GM12801 (cell line): ENCODE data around the gene TATDN2.

Experiments
- TF ChIP-seq, protein P1 (sequence below): IDR thresholded peaks from one replicate; pipeline ENCODE4 v1.5.1; 2011; ENCODE audit warnings: control low read depth; ENCODE audit not compliant: insufficient read length; ENCODE audit errors: extremely low read depth

The TATDN2 gene

DNA sequence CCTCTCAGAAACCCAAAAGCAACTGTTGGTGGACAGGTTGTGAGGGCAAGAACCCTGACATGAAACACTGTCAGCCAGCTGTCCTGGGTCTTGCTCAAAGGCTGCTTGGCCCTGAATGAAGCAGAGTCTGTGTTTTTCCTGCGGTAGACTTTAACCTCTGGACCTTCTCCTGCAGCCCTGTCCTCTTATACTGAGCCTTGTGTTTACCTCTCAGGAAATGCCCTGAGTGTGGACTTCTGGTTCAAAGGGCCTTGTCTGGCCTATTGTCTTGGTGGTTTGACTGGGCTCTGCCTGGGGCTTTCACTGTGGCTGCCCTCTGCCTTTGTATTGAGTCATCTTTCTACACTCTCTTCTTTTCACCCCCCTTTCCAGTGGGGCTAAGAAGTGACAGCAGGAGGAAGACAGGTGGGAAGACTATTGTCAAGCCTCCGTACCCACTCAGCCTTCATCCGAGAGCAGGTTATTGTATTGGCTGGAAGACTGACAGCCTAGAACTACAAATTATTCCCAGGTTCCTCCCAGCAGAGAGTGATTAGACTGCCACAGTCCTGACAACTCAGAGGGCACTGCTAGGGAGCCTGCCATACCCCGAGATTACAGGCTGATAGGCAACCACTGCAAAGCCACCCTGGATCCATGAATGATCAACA is 69.2 kb downstream of the TATDN2 start:
- TF ChIP-seq, protein P1, sequence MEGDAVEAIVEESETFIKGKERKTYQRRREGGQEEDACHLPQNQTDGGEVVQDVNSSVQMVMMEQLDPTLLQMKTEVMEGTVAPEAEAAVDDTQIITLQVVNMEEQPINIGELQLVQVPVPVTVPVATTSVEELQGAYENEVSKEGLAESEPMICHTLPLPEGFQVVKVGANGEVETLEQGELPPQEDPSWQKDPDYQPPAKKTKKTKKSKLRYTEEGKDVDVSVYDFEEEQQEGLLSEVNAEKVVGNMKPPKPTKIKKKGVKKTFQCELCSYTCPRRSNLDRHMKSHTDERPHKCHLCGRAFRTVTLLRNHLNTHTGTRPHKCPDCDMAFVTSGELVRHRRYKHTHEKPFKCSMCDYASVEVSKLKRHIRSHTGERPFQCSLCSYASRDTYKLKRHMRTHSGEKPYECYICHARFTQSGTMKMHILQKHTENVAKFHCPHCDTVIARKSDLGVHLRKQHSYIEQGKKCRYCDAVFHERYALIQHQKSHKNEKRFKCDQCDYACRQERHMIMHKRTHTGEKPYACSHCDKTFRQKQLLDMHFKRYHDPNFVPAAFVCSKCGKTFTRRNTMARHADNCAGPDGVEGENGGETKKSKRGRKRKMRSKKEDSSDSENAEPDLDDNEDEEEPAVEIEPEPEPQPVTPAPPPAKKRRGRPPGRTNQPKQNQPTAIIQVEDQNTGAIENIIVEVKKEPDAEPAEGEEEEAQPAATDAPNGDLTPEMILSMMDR: no peak

DNA sequence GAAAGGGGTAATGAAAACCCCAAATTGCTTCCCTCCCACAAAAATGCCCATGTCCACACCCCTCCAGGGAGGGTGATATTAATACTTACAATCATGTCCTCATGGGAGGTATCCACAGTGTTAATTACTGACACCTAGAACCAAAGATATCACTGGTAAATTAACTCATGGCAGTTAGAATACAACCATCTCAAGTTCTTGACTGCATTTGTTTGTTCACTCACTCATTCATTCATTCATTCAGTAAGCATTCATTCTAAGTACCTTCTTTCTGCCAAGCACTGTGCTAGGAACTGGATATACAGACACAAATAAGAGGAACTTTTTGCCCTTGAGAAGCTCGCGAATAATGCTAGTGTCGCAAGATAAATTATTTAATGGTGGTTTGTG is 69.7 kb downstream of the TATDN2 start:
- TF ChIP-seq, protein P1: no peak

DNA sequence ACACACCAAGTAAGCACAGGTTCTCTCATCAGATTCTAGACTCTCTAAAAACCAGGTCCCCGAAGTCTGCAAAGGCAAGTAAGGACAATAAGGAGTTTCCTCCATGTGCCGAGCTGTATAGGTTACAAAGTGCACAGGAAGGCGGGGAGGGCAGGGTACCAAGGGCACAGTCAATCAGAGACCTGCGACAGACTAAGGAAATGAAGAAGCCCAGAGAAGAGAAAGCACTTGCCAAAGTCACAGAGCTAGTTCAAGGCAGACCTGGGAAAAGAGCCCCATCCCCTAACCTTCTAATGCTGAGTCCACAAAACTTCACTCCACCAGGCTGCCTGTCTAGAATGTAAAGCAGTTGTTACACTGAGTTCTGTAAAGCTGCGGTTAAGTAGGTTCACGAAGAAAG is 71.0 kb downstream of the TATDN2 start:
- TF ChIP-seq, protein P1: no peak

DNA sequence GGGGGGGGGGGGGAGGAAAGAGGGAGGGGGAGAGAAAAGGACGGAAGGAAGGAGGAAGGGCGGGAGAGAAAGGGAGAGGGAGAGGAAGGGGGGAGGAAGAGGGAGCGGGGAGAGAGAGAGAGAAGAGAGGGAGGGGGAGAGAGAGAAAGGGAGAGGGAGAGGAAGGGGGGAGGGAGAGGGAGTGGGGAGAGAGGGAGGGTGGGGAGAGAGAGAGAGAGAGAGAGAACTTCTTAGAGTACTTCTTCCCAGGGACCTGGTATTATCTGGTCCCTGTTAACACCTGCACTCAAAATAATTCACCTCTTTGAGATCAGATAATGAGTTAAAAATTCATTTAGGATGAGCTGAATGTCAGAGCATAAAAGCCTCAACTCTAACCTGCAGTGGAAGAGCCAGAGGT is 71.5 kb downstream of the TATDN2 start:
- TF ChIP-seq, protein P1: no peak

DNA sequence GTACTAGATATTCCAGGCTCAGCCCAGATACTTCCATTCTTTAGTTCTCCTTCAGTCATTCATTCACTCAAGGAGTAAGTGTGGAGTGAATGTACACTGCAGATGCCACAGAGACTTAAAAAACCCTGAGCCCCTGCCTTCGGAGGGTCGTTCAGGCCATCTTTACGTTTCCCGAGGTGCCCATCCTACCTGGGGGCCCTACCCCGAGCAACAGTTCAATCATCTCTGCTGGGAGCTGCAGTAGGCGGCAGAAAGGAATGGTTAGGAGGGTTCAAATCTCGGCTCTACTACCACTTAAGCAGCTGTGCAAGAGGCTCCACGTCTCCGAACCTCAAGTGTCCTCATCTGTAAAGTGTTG is 72.0 kb downstream of the TATDN2 start:
- TF ChIP-seq, protein P1: no peak

DNA sequence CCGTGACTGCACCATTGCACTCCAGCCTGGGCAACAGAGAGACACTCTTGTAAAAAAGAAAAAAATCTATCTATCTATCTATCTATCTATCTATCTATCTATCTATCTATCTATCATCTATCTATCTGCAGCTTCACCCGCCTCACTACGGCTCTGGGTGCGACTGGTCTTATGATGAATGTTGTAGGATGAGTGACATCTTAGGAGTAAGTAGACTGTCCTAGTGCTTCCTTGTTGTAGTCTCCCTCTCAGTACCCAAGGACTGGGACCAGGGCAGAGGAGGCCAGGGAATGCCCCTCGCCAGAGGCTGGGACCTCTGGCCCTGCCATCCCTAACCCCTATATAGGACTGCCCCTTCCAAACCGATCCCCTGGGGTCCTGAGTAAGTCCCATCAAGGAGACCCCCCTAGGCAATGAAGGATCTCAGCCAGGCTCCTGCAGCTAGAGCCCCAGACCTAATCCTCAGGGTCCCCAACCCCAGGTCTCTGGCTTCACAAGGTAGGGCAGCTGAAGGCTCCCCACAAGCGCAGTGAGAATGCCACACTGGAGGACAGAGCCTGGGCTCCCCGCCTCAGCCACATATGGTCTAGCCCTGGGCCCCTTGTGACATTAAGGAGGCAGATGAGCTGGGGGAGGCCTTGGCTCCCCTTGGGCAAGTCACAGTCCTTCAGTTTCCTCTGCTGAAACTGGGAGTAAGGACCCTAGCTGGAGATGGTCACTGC is 73.5 kb downstream of the TATDN2 start:
- TF ChIP-seq, protein P1: no peak

DNA sequence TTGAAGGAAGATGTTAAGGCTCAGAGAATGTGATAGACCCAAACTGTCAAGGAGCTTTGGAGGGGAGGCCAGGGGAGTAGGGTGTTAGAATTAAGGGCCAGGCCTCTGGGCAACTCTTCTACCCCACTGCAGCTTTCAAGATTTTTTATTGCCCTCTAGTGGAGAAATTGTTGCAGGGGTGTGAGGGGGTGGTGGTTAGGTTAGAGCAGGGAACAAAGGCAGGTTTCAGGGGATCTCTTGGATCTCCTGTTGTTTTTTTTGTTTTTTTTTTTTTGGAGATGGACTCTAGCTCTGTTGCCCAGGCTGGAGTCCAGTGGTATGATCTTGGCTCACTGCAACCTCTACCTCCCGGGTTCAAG is 74.1 kb downstream of the TATDN2 start:
- TF ChIP-seq, protein P1: no peak
